GM23338 (cell line): Measurements from ENCODE around the gene KIAA0753. TPM values are rescaled to one million over a fixed set of nuclear protein-coding genes. Genes with fewer than 3 reads are reported as not detected.

Source experiments
- ATAC-seq: fragments of 200-7000 bp; cut with Tn5 transposase; 3 replicates; pipeline ENCODE4 v1.9.1; 2020
- DNase-seq: peaks from one replicate; pipeline ENCODE4 v3.0.0-alpha.2; 2015; ENCODE audit warnings: low spot score
- H2AFZ ChIP-seq: fragments of 200-600 bp; sonication (generic); 2 replicates; pipeline ENCODE4 v1.8.0; 2016; ENCODE audit warnings: antibody characterized with exemption, mild to moderate bottlenecking, moderate library complexity
- H3F3A ChIP-seq: fragments of 200-600 bp; sonication (generic); replicated peaks from 2 replicates; pipeline ENCODE4 v1.8.0; 2017; ENCODE audit warnings: antibody characterized with exemption, mixed run types, low read depth
- H3K27ac ChIP-seq: fragments of 200-600 bp; sonication (generic); 2 replicates; pipeline ENCODE4 v1.6.1; 2016; ENCODE audit warnings: low read depth
- H3K27me3 ChIP-seq: fragments of 200-600 bp; sonication (generic); 2 replicates; pipeline ENCODE4 v1.8.0; 2016; ENCODE audit warnings: mild to moderate bottlenecking, mixed run types, moderate library complexity; ENCODE audit not compliant: insufficient read depth
- H3K36me3 ChIP-seq: fragments of 200-600 bp; sonication (generic); 2 replicates; pipeline ENCODE4 v1.8.0; 2016; ENCODE audit warnings: mild to moderate bottlenecking; ENCODE audit not compliant: insufficient read depth
- H3K4me1 ChIP-seq: fragments of 200-600 bp; sonication (generic); 2 replicates; pipeline ENCODE4 v1.8.0; 2016; ENCODE audit warnings: mild to moderate bottlenecking, moderate library complexity; ENCODE audit not compliant: insufficient read depth
- H3K4me2 ChIP-seq: fragments of 200-600 bp; sonication (generic); 2 replicates; pipeline ENCODE4 v1.7.1; 2017; ENCODE audit warnings: mixed run types
- H3K4me3 ChIP-seq: fragments of 200-600 bp; sonication (generic); 2 replicates; pipeline ENCODE4 v1.6.1; 2016; ENCODE audit warnings: mixed run types
- H3K79me2 ChIP-seq: fragments of 200-600 bp; sonication (generic); replicated peaks from 2 replicates; pipeline ENCODE4 v1.8.0; 2017; ENCODE audit warnings: mild to moderate bottlenecking; ENCODE audit not compliant: insufficient read depth
- H3K9me2 ChIP-seq: fragments of 200-600 bp; sonication (generic); 2 replicates; pipeline ENCODE4 v1.8.0; 2017; ENCODE audit not compliant: insufficient read depth
- H4K20me1 ChIP-seq: fragments of 200-600 bp; sonication (generic); replicated peaks from 2 replicates; pipeline ENCODE4 v1.8.0; 2017; ENCODE audit warnings: mild to moderate bottlenecking; ENCODE audit not compliant: insufficient read depth
- H3K27ac Mint-ChIP-seq: 2 replicates; pipeline ENCODE4 v1.8.0; 2020; ENCODE audit warnings: inconsistent platforms, mild to moderate bottlenecking, moderate library complexity, mixed read lengths
- H3K27me3 Mint-ChIP-seq: 3 replicates; pipeline ENCODE4 v1.8.0; 2022; ENCODE audit warnings: low read depth, mild to moderate bottlenecking, moderate library complexity, mixed read lengths, inconsistent platforms; ENCODE audit not compliant: insufficient read depth, poor library complexity
- H3K36me3 Mint-ChIP-seq: 3 replicates; pipeline ENCODE4 v1.8.0; 2021; ENCODE audit warnings: low read depth, mild to moderate bottlenecking, inconsistent platforms, moderate library complexity, mixed read lengths
- H3K4me1 Mint-ChIP-seq: 3 replicates; pipeline ENCODE4 v1.8.0; 2020; ENCODE audit warnings: mild to moderate bottlenecking, inconsistent platforms, mixed read lengths
- H3K4me3 Mint-ChIP-seq: 3 replicates; pipeline ENCODE4 v1.8.0; 2021; ENCODE audit warnings: moderate library complexity, mild to moderate bottlenecking, inconsistent platforms, mixed read lengths
- H3K9me3 Mint-ChIP-seq: 3 replicates; pipeline ENCODE4 v1.8.0; 2020; ENCODE audit warnings: moderate library complexity, mild to moderate bottlenecking, inconsistent platforms, mixed read lengths
- CTCF ChIP-seq, 2 experiments: fragments of 200-600 bp in 1 of 2; sonication (generic) in 1 of 2; conservative IDR thresholded peaks; 2 replicates each; pipeline versions ENCODE4 v1.5.1 to v1.6.1; 2016 to 2017; ENCODE audit warnings: antibody characterized with exemption in 2 of 2, low read depth in 2 of 2, mild to moderate bottlenecking in 2 of 2, moderate library complexity in 1 of 2
- ETS1 ChIP-seq: IDR thresholded peaks from 2 replicates; pipeline ENCODE4 v1.6.1; 2016; ENCODE audit warnings: antibody characterized with exemption
- EZH2 ChIP-seq: fragments of 200-600 bp; sonication (generic); IDR thresholded peaks from one replicate; pipeline ENCODE4 v1.8.0; 2017; ENCODE audit warnings: antibody characterized with exemption, mild to moderate bottlenecking, low read depth; ENCODE audit not compliant: unreplicated experiment
- JUNB ChIP-seq: IDR thresholded peaks from one replicate; pipeline ENCODE4 v1.6.1; 2016; ENCODE audit warnings: antibody characterized with exemption; ENCODE audit not compliant: unreplicated experiment
- NANOG ChIP-seq: IDR thresholded peaks from 2 replicates; pipeline ENCODE4 v1.6.1; 2016; ENCODE audit warnings: antibody characterized with exemption, borderline replicate concordance
- POLR2AphosphoS5 ChIP-seq: IDR thresholded peaks from 2 replicates; pipeline ENCODE4 v1.6.1; 2016; ENCODE audit warnings: antibody characterized with exemption, low read depth
- STAT1 ChIP-seq: IDR thresholded peaks from one replicate; pipeline ENCODE4 v1.6.1; 2016; ENCODE audit warnings: antibody characterized with exemption; ENCODE audit not compliant: unreplicated experiment
- ZNF114 ChIP-seq: fragments of 250-450 bp; sonication (Bioruptor Pico); IDR thresholded peaks from 2 replicates; pipeline ENCODE4 v1.5.0; 2020; ENCODE audit warnings: mild to moderate bottlenecking, moderate library complexity
- ZNF331 ChIP-seq: fragments of 250-450 bp; sonication (Bioruptor Pico); IDR thresholded peaks from 2 replicates; pipeline ENCODE4 v1.5.0; 2020; ENCODE audit warnings: low read depth, mild to moderate bottlenecking, moderate library complexity
- ZNF462 ChIP-seq: fragments of 250-450 bp; sonication (Bioruptor Pico); IDR thresholded peaks from 2 replicates; pipeline ENCODE4 v1.5.0; 2020; ENCODE audit warnings: mild to moderate bottlenecking, moderate library complexity
- polyA plus RNA-seq: library from polyadenylated mRNA; unstranded; fragments of >200 nt; fragmentation: Nextera tagmentation; extraction: Ambion mirVana; gene quantifications from 2 replicates; pipeline ENCODE4 v1.2.1, GENCODE V29; 2016
- total RNA-seq: library from RNA; depleted of rRNA; stranded (reverse); fragments of >200 nt; shearing (Covaris generic); gene quantifications from 2 replicates; pipeline ENCODE4 v1.2.3, GENCODE V29; 2014

The KIAA0753 gene
- total and polyA plus RNA-seq, 2 experiments from 2014 or later, result 6.0 to 27.8 TPM

GRCh38 chr17:6534846-6535514, 105.5 kb downstream of the KIAA0753 start:
- TF ChIP-seq STAT1, result no peak
- TF ChIP-seq ZNF114 (CRISPR knock-in tag), result no peak
- no peak for TF ChIP-seq ZNF462 (CRISPR knock-in tag)
- TF ChIP-seq NANOG, result no peak
- no peak for TF ChIP-seq POLR2AphosphoS5
- no peak for TF ChIP-seq ZNF331 (CRISPR knock-in tag)
- no peak for TF ChIP-seq JUNB
- no peak for TF ChIP-seq EZH2
- no peak for TF ChIP-seq ETS1
- no peak for TF ChIP-seq CTCF (conservative IDR thresholded peaks at IDR 0.05; ENCODE audit: low read depth in 2 of 2)
- peak; percentile 40; the same call in 1 of the 3 replicates for ATAC-seq
- Histone ChIP-seq H3K4me1 (peaks cover 9% of the 10 kb centered on the region), H3K4me2 (no peak overlapping the region), H4K20me1 (no peaks in the 10 kb centered on the region), H3K27ac (no peak overlapping the region), H2AFZ (no peak overlapping the region), H3K36me3 (no peaks in the 10 kb centered on the region), H3K9me2 (no peaks in the 10 kb centered on the region), H3K27me3 (no peaks in the 10 kb centered on the region), H3K4me3 (no peak overlapping the region), H3K79me2 (no peaks in the 10 kb centered on the region), H3F3A (no peaks in the 10 kb centered on the region)
- Mint-ChIP-seq H3K9me3 (peaks cover 15% of the 10 kb centered on the region), H3K27me3 (peaks cover 13% of the 10 kb centered on the region), H3K36me3 (0 out of 3 replicates have a peak, but pooled peaks cover 5% of the 10 kb centered on the region), H3K27ac (no peak overlapping the region; the same call in 1 of the 2 replicates), H3K4me3 (no peak overlapping the region), H3K4me1 (peaks cover 13% of the 10 kb centered on the region; the same call in 2 of the 3 replicates)
- no peak for DNase-seq
